Stimulated activated CD8-positive, alpha-beta memory T cell treated with anti-CD3 and anti-CD28 coated beads, Interleukin-12 subunit alpha, Interleukin-12 subunit beta, amount 100 ng/mL, for 24 hours (primary cell): ENCODE measurements around the gene ADAMTS16.

ENCODE experiments used
- DNase-seq: peaks from one replicate; pipeline ENCODE4 v3.0.0-alpha.2; 2020; ENCODE audit errors: extremely low read depth

The ADAMTS16 gene

GRCh38 chr5:5234912-5235311 lies 94.8 kb downstream of the ADAMTS16 start:
- no peak for DNase-seq

- DNase-seq: no peak
Measured at GRCh38 chr5:5235685-5236084, 95.6 kb downstream of the ADAMTS16 start.

DNA sequence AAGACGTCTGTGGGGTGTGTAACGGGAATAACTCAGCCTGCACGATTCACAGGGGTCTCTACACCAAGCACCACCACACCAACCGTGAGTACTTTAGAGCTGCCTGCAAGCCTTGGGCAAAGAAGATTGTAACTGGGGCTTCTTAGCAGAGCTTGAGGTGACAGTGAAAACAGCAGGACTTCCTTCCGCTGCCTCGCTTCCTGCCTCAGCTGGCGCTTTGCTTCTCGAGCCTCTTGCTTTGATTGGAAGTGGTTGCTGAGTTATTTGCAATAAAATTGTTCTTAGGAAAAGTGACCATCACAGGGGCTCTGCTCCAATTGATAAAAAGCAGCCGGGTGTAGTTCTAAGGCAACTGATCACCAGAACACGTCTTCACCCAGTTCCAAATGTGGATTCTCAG lies 99.1 kb downstream of the ADAMTS16 start:
- no peak for DNase-seq

DNA sequence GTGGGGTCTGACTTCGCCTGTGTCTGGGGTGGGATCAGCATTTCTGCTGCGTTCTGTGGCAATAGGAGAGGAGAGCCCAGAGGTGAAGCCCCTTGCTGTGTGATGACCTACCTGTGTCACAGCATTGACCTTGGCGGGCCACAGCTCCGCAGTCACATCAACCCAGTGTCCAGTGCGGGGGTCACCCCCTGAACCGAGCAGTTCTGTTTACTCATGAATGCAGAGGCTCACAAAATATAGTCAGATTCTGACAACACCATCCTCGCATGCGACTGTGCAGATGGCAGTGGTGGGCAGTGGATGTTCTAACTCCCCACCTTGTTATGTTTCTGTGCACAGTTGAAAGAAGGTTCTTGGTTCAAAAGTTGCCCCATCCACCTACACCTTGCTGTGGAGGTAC lies 100.1 kb downstream of the ADAMTS16 start:
- DNase-seq: no peak

GRCh38 chr5:5242056-5242455 lies 101.9 kb downstream of the ADAMTS16 start:
- DNase-seq: no peak

GRCh38 chr5:5246736-5247135 lies 106.6 kb downstream of the ADAMTS16 start:
- no peak for DNase-seq

GRCh38 chr5:5250758-5251157 lies 110.6 kb downstream of the ADAMTS16 start:
- no peak for DNase-seq

- DNase-seq: no peak
Measured at GRCh38 chr5:5252106-5252505, 112.0 kb downstream of the ADAMTS16 start.

GRCh38 chr5:5257353-5257752 lies 117.2 kb downstream of the ADAMTS16 start:
- no peak for DNase-seq

DNA sequence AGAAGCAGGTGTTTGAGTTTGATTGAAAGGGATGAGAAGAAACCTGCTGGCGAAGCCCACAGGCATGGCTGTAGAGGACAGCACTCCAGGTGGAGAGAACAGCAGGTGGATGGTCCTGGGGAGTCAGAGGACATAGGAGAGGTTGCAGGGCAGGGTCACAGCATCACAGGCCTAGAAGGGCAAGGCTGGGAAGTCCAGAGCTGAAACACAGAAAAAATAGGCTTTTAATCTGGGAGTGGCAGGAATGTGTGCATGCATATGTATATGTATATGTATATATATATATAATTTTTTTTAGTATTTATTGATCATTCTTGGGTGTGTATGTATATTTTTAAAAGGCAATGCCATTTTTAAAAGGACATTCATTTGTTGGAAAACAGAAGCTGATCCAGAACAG lies 118.4 kb downstream of the ADAMTS16 start:
- DNase-seq: no peak

DNA sequence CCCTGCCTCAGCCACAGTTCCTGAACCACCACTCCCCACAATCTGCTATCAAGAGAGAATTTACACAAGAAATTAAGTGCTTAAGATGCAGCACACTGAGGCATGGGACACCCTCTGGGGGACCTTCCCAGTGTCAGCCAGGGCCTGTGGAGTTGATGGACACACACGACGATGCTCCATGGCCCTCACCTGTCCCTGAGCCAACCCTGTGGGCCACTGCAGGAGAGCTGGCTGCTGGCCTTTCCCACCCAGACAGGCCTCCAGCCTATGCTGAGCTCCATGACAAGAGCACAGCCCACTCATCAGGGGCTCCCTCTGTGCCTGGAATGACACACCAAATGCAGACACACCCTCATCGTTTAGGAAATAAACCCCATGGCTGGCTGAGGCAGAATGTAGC lies 124.6 kb downstream of the ADAMTS16 start:
- no peak for DNase-seq

DNA sequence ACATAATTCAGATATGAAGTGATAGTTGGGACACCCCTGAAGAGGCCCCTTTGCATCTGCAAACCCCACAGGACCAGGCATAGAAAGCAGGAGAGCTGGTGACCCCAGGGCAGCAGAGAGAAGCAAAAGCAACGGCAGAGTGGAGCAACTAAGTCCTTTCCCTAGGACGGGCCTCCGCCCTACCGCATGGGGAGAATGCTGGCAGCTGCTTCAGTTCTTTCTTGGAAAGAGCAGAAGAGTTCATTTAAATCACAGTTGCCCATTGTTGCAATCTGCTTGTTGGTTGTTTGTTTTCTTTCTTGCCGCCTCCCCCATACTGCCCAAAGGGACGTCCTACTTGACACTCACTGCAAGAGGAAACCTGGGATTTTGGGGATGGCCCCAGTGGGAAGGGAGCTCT lies 126.2 kb downstream of the ADAMTS16 start:
- no peak for DNase-seq

- no peak for DNase-seq
Measured at GRCh38 chr5:5270161-5270560, 130.0 kb downstream of the ADAMTS16 start.

DNA sequence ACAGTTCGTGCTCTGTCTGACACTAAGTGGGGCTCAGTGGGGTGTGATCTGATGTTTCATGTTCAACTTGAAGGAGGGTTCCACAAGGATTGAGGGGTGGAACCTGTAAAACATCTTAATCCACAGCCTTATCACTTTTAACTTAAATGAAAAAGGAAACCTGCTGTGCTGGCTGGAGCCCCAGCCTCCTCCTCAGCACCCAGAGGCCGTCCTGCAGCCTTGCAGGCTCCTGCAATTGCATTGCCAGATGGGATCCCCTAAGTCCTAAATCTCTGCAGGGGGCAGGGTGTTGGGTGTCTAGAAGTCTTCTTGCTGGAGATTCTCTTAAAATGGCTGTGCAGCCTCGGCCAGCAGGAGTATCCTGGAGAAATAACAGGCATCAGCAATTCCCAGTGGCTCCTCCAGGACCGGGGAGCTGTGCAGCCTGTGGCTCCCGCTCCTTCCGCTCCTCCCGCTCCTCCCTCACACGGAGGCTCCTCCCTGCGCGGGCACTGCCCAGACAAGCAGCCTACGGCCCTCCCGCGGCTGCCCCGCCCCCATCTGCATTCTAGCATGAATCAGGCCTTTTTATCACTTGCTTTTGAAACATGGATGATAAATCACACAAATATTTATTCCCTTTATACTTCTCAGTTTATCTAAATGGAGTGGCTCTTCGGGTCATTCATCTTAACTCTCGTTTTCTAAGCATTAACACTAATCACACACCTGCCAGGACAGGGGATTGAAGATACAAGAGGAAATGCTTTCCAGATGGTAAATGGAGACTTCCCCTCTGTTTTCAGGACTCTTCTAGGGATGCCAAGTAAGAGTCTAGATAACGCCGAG lies 131.0 kb downstream of the ADAMTS16 start:
- no peak for DNase-seq

DNA sequence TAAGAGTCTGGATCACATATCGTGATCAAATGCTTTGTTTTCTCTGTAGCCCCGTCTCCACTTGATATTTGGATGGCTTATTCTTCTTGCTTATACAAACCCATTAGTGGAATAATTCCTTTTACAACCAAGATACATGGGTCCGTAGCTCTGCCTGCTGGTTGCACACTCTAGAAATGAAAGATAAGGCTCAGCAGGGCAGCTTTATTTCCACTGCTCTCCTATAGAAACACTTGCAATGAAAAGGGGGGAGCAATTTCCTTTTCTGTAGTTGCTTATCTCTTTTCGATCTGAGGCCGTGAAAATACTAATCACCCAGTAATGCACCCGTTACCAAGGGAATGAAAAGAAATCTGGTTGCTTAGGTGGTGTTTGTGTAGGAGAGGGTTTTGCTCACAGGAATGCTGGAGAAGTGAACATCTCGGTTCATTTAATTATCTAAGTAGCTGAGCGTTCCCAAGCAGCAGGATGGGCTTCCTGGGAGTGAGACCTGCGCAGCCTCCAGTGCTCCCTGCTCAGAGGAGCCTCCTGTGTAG lies 131.7 kb downstream of the ADAMTS16 start:
- no peak for DNase-seq

- DNase-seq: no peak
Measured at GRCh38 chr5:5273398-5273797, 133.3 kb downstream of the ADAMTS16 start.

- DNase-seq: no peak
Measured at GRCh38 chr5:5273976-5274375, 133.8 kb downstream of the ADAMTS16 start.

- DNase-seq: no peak
Measured at GRCh38 chr5:5275211-5275610, 135.1 kb downstream of the ADAMTS16 start.

- DNase-seq: no peak
Measured at GRCh38 chr5:5276430-5276829, 136.3 kb downstream of the ADAMTS16 start.

- no peak for DNase-seq
Measured at GRCh38 chr5:5276951-5277517, 136.9 kb downstream of the ADAMTS16 start.

GRCh38 chr5:5278201-5278814 lies 138.2 kb downstream of the ADAMTS16 start:
- DNase-seq: no peak

DNA sequence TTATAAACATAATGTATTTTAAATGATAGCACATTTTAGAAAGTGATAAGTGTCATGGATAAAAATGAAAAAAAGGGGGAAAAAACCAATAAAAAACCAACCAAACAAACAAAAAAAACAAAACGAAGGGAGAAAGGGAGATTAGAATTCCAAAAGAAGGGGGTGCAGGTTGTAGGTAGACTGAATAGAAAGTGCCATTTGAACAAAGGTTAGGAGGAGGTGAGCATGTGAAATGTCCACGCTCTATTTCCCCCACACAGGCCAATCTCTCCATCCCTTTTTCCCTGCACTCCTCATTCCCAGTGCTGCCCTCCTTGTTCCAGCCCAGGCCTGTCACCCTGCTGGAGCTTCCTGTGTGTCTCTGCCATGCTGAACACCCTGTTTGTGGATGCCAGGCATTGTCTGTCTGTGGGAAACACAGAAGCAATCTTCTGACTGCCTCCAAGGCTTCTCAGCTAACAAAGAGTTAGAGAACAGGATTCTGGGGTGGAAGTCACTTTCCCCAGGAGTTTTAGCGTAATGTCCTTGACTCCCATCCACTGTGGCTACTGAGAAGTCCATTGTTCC lies 138.8 kb downstream of the ADAMTS16 start:
- no peak for DNase-seq

DNA sequence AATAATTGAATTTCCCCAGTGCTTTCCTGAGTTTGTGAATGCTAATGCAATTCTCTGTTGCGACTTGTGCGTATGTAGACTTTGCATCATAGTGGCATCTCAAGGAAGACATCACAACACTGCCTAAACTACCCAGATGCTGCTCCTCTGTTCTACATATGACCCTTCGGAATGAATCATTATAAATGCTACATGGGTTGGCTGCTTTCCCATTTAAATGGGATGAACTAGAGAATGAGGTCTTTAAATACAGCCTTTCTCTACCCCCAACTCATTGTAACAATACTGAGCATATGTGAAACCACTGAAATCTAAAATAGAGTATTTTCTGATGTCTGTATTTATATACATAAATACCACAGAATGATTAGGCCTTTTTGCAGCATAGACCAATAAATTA lies 145.8 kb downstream of the ADAMTS16 start:
- no peak for DNase-seq
